ENCODE results near the gene NRG4. TPM values are rescaled to one million over a fixed set of nuclear protein-coding genes. Genes with fewer than 3 reads are reported as not detected.
A peak's percentile ranks its signal among the peaks of the same experiment; 100 is the strongest.

NRG4 gene
- total RNA-seq, 1 donor from 2014 or later = 0.18 TPM

GRCh38 chr15:75945953-75946352 lies 66.3 kb downstream of the NRG4 start:
- H3K9me3 ChIP-seq (ENCODE audit: insufficient read depth, low read depth, low read length) = no peaks in the 10 kb centered on the region
- no peak overlapping the region for H3K4me3 Mint-ChIP-seq (ENCODE audit: unreplicated experiment)
- peak overlapping the region; percentile 11 for H3K4me3 ChIP-seq (ENCODE audit: insufficient read depth, low read depth, low read length)
- peaks cover 23% of the 10 kb centered on the region for H3K4me1 Mint-ChIP-seq (ENCODE audit: low read depth, unreplicated experiment)
- FAIRE-seq (no peak), DNase-seq (ENCODE audit: low read depth) (peak; percentile 82)
- no peak overlapping the region for H2AFZ ChIP-seq (ENCODE audit: low read depth, low read length)
- no peaks in the 10 kb centered on the region for H3K36me3 ChIP-seq (ENCODE audit: insufficient read depth, low read length)
- H3K79me2 ChIP-seq (ENCODE audit: insufficient read depth, low read length) = no peaks in the 10 kb centered on the region
- peak overlapping the region; percentile 64 for H3K27ac Mint-ChIP-seq (ENCODE audit: unreplicated experiment)
- no peak overlapping the region for H3K27ac ChIP-seq (ENCODE audit: low read depth, low read length)
- H4K20me1 ChIP-seq (ENCODE audit: insufficient read depth, low read length) = no peaks in the 10 kb centered on the region
- TF ChIP-seq EZH2 (IDR thresholded peaks at IDR 0.05; ENCODE audit: insufficient read depth, low read length) (no peak), CTCF (IDR thresholded peaks at IDR 0.05; ENCODE audit: insufficient read depth, low read depth, low read length) (no peak)
- peak overlapping the region; percentile 36 for H3K4me2 ChIP-seq (ENCODE audit: low read length)
- H3K36me3 Mint-ChIP-seq (ENCODE audit: low read depth, unreplicated experiment) = no peaks in the 10 kb centered on the region
- no peaks in the 10 kb centered on the region for H3K27me3 ChIP-seq (ENCODE audit: insufficient read depth, low read length)
- peaks cover 23% of the 10 kb centered on the region for H3K4me1 ChIP-seq (ENCODE audit: insufficient read depth, low read length)
- H3K9me3 Mint-ChIP-seq (ENCODE audit: unreplicated experiment) = no peaks in the 10 kb centered on the region
- no peaks in the 10 kb centered on the region for H3K27me3 Mint-ChIP-seq (ENCODE audit: low read depth, unreplicated experiment)
- no peak overlapping the region for H3K9ac ChIP-seq (ENCODE audit: low read length)

- H3K9ac ChIP-seq (ENCODE audit: low read length) = no peak overlapping the region
- H3K27ac ChIP-seq (ENCODE audit: low read depth, low read length) = no peak overlapping the region
- TF ChIP-seq EZH2 (IDR thresholded peaks at IDR 0.05; ENCODE audit: insufficient read depth, low read length) (no peak), CTCF (IDR thresholded peaks at IDR 0.05; ENCODE audit: insufficient read depth, low read depth, low read length) (no peak)
- Mint-ChIP-seq H3K9me3 (ENCODE audit: unreplicated experiment) (no peaks in the 10 kb centered on the region), H3K4me3 (ENCODE audit: unreplicated experiment) (no peak overlapping the region), H3K36me3 (ENCODE audit: low read depth, unreplicated experiment) (peaks cover 7% of the 10 kb centered on the region), H3K27me3 (ENCODE audit: low read depth, unreplicated experiment) (no peaks in the 10 kb centered on the region), H3K4me1 (ENCODE audit: low read depth, unreplicated experiment) (peaks cover 23% of the 10 kb centered on the region), H3K27ac (ENCODE audit: unreplicated experiment) (peak overlapping the region; percentile 53)
- H3K4me1 ChIP-seq (ENCODE audit: insufficient read depth, low read length) = peaks cover 23% of the 10 kb centered on the region
- no peak overlapping the region for H2AFZ ChIP-seq (ENCODE audit: low read depth, low read length)
- peaks cover 4% of the 10 kb centered on the region for H3K36me3 ChIP-seq (ENCODE audit: insufficient read depth, low read length)
- peak overlapping the region; percentile 6 for H3K4me2 ChIP-seq (ENCODE audit: low read length)
- no peaks in the 10 kb centered on the region for H4K20me1 ChIP-seq (ENCODE audit: insufficient read depth, low read length)
- H3K79me2 ChIP-seq (ENCODE audit: insufficient read depth, low read length) = no peaks in the 10 kb centered on the region
- H3K9me3 ChIP-seq (ENCODE audit: insufficient read depth, low read depth, low read length) = no peaks in the 10 kb centered on the region
- no peak overlapping the region for H3K4me3 ChIP-seq (ENCODE audit: insufficient read depth, low read depth, low read length)
- FAIRE-seq = no peak
- peak; percentile 36 for DNase-seq (ENCODE audit: low read depth)
- no peaks in the 10 kb centered on the region for H3K27me3 ChIP-seq (ENCODE audit: insufficient read depth, low read length)
Observed at GRCh38 chr15:75943713-75944215, 68.5 kb downstream of the NRG4 start.

- peaks cover 11% of the 10 kb centered on the region for H3K36me3 Mint-ChIP-seq (ENCODE audit: low read depth, unreplicated experiment)
- FAIRE-seq (no peak), DNase-seq (ENCODE audit: low read depth) (no peak)
- Histone ChIP-seq H3K4me3 (ENCODE audit: insufficient read depth, low read depth, low read length) (no peak overlapping the region), H4K20me1 (ENCODE audit: insufficient read depth, low read length) (no peaks in the 10 kb centered on the region), H3K4me2 (ENCODE audit: low read length) (no peak overlapping the region), H3K36me3 (ENCODE audit: insufficient read depth, low read length) (peaks cover 6% of the 10 kb centered on the region), H3K9me3 (ENCODE audit: insufficient read depth, low read depth, low read length) (no peaks in the 10 kb centered on the region), H2AFZ (ENCODE audit: low read depth, low read length) (no peak overlapping the region), H3K9ac (ENCODE audit: low read length) (no peak overlapping the region), H3K27me3 (ENCODE audit: insufficient read depth, low read length) (no peaks in the 10 kb centered on the region), H3K27ac (ENCODE audit: low read depth, low read length) (no peak overlapping the region), H3K4me1 (ENCODE audit: insufficient read depth, low read length) (peaks cover 23% of the 10 kb centered on the region), H3K79me2 (ENCODE audit: insufficient read depth, low read length) (no peaks in the 10 kb centered on the region)
- H3K27ac Mint-ChIP-seq (ENCODE audit: unreplicated experiment) = no peak overlapping the region
- no peaks in the 10 kb centered on the region for H3K27me3 Mint-ChIP-seq (ENCODE audit: low read depth, unreplicated experiment)
- H3K4me1 Mint-ChIP-seq (ENCODE audit: low read depth, unreplicated experiment) = peaks cover 23% of the 10 kb centered on the region
- H3K4me3 Mint-ChIP-seq (ENCODE audit: unreplicated experiment) = no peak overlapping the region
- TF ChIP-seq CTCF (IDR thresholded peaks at IDR 0.05; ENCODE audit: insufficient read depth, low read depth, low read length) (no peak), EZH2 (IDR thresholded peaks at IDR 0.05; ENCODE audit: insufficient read depth, low read length) (no peak)
- H3K9me3 Mint-ChIP-seq (ENCODE audit: unreplicated experiment) = no peaks in the 10 kb centered on the region
Observed at GRCh38 chr15:75943246-75943645, 69.0 kb downstream of the NRG4 start.
